ENCODE measurements around the gene SV2C. TPM values are rescaled to one million over a fixed set of nuclear protein-coding genes. Genes with fewer than 3 reads are reported as not detected.

SV2C gene
- total and polyA plus RNA-seq, 7 donors: under 0.01 to 0.01 TPM; not detected in 5

DNA sequence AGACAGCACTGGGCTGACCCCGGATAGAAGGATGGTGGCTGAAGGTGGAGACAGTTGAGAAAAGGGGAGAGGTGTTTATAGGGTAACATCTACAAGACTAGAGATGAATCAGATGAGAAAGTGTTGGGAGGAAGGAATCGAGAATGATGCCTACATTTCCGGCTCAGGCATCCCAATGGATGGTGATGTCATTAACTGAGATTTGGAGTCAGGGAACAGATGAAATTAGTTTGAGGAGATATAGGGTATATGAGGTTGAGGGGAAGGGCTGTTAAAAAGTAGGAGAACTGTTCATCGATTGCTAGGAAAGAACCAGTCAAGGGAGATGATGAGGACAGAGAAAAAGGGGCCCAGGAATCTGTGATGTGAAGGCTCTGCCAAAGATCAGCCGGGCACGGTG, 295.2 kb downstream of the SV2C start:
- WGBS, 3 donors: 89 to 92% (median 92%) methylated on average over 6 of the region's 6 CpGs

DNA sequence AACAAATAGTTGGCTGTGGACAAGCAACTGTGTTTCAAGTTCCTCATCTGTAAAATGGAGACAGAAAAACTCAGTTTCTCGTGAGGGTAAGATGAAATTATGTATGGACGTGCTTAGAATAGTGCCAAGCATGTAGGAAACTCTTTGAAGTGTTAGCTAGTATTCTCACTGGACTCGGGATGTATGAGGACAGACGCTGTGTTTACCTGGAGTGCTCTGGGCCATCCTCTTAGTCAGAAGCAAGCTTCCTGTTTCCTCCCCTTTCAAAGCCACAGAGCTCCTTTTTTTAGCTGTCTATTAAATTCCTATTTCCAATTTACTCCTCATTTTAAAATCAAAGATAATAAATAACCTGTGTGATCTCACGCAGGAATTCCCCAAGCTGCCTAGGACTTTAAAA, 296.1 kb downstream of the SV2C start:
- Histone ChIP-seq H3K4me3 (no peak overlapping the region), H3K4me1 (no peaks in the 10 kb centered on the region), H3K36me3 (ENCODE audit: insufficient read depth in 1 of 2, low read depth in 1 of 2) (no peaks in the 10 kb centered on the region), H3K27ac (no peak overlapping the region), H3K27me3 (ENCODE audit: insufficient read depth in 3 of 3, low read length in 2 of 3) (no peaks in the 10 kb centered on the region), H3K9me3 (no peaks in the 10 kb centered on the region)
- ATAC-seq (no peak), DNase-seq (no peak)
- TF ChIP-seq, protein P1, sequence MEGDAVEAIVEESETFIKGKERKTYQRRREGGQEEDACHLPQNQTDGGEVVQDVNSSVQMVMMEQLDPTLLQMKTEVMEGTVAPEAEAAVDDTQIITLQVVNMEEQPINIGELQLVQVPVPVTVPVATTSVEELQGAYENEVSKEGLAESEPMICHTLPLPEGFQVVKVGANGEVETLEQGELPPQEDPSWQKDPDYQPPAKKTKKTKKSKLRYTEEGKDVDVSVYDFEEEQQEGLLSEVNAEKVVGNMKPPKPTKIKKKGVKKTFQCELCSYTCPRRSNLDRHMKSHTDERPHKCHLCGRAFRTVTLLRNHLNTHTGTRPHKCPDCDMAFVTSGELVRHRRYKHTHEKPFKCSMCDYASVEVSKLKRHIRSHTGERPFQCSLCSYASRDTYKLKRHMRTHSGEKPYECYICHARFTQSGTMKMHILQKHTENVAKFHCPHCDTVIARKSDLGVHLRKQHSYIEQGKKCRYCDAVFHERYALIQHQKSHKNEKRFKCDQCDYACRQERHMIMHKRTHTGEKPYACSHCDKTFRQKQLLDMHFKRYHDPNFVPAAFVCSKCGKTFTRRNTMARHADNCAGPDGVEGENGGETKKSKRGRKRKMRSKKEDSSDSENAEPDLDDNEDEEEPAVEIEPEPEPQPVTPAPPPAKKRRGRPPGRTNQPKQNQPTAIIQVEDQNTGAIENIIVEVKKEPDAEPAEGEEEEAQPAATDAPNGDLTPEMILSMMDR (IDR thresholded peaks at IDR 0.05): no peak
- intact Hi-C loops (cut with DNase I): no loop called here
- 49 to 57% (median 53%) methylated on average over 5 of the region's 5 CpGs for WGBS, 3 donors

More for the DNA sequence above, 295.2 kb downstream of the SV2C start:
- DNase-seq: no peak
- no peaks in the 10 kb centered on the region for H3K4me1 ChIP-seq
- no peak overlapping the region for H3K27ac ChIP-seq
- TF ChIP-seq, protein P1 (IDR thresholded peaks at IDR 0.05): no peak
- no peaks in the 10 kb centered on the region for H3K36me3 ChIP-seq (ENCODE audit: insufficient read depth in 1 of 2, low read depth in 1 of 2)
- no peaks in the 10 kb centered on the region for H3K9me3 ChIP-seq
- intact Hi-C loops (cut with DNase I): no loop called here
- H3K27me3 ChIP-seq (ENCODE audit: insufficient read depth in 3 of 3, low read length in 2 of 3): no peaks in the 10 kb centered on the region
- ATAC-seq: no peak
- H3K4me3 ChIP-seq: no peak overlapping the region

DNA sequence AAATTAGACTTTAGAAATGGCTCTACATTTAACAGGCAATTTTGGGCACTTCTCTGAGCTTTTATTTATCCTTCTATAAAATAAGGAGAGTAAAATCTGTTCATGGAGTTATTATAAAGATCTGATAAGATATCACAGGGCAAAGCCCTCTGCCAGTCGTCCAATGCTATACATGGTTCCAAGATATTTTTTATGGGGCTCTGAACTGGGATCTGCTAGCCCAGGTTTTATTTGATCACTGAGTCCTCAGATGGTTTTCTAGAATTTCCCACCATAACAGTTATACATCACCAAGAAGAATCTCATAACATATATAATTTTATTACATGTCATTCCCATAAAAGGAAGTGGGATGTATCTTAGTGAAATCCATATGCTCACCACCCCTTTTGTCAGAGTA, 296.7 kb downstream of the SV2C start:
- Histone ChIP-seq H3K4me3 (no peak overlapping the region), H3K9me3 (no peaks in the 10 kb centered on the region), H3K36me3 (ENCODE audit: insufficient read depth in 1 of 2, low read depth in 1 of 2) (no peaks in the 10 kb centered on the region), H3K27ac (no peak overlapping the region), H3K27me3 (ENCODE audit: insufficient read depth in 3 of 3, low read length in 2 of 3) (no peaks in the 10 kb centered on the region), H3K4me1 (no peaks in the 10 kb centered on the region)
- WGBS, 3 donors: 46 to 68% (median 59%) methylated on average over 1 of the region's 1 CpG
- no peak for ATAC-seq
- intact Hi-C loops (cut with DNase I): no loop called here
- TF ChIP-seq, protein P1 (IDR thresholded peaks at IDR 0.05): no peak
- DNase-seq: no peak

DNA sequence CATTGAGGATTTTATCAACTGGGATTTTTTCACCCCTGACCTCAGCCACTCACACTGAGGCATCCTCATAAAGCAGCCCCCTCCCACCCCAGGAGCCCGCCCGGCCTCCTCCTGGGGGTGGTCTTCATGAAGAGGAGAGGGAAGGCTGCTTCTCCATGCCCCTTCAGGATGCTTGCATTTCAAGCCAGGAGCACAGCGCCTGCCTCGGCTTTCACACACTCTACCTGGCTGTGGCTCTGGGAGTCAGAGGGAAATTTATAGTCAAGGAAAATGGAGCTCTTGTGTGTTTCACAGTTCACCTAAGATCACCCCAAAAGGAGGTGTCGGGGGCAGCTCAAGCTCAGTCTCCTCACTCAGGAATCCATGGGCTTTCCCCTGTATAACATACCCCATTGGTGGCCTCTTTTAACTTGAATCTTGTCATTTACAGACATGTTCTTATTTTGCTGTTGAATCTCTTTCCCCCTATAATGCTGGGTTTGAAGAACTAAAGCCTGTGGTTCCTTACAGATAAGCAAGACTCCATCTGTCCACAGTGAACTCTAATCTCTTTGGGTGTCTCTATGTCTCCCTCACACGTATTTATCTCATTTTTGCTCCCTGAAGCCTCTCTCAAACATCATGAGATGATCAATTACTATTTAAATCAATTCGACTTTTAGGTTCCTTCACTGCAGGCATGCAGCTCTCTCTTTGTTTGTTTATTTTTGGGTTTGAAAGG, 297.3 kb downstream of the SV2C start:
- H3K27ac ChIP-seq: no peak overlapping the region
- intact Hi-C loops (cut with DNase I): no loop called here
- no peaks in the 10 kb centered on the region for H3K27me3 ChIP-seq (ENCODE audit: insufficient read depth in 3 of 3, low read length in 2 of 3)
- WGBS, 3 donors: 53 to 68% (median 67%) methylated on average over 7 of the region's 7 CpGs
- no peak overlapping the region for H3K4me3 ChIP-seq
- DNase-seq (no peak), ATAC-seq (no peak)
- H3K4me1 ChIP-seq: no peaks in the 10 kb centered on the region
- no peaks in the 10 kb centered on the region for H3K36me3 ChIP-seq (ENCODE audit: insufficient read depth in 1 of 2, low read depth in 1 of 2)
- TF ChIP-seq, protein P1 (IDR thresholded peaks at IDR 0.05): no peak
- H3K9me3 ChIP-seq: no peaks in the 10 kb centered on the region
